GM19193 (cell line): ENCODE data around the gene PNPLA4.

Experiments
- POLR2A ChIP-seq: IDR thresholded peaks from 4 replicates; pipeline ENCODE4 v1.6.1; 2011; ENCODE audit not compliant: insufficient read depth, insufficient read length; ENCODE audit errors: extremely low read depth

The PNPLA4 gene

GRCh38 chrX:7921750-7922149 lies 5.5 kb downstream of the PNPLA4 start:
- TF ChIP-seq POLR2A, result no peak

DNA sequence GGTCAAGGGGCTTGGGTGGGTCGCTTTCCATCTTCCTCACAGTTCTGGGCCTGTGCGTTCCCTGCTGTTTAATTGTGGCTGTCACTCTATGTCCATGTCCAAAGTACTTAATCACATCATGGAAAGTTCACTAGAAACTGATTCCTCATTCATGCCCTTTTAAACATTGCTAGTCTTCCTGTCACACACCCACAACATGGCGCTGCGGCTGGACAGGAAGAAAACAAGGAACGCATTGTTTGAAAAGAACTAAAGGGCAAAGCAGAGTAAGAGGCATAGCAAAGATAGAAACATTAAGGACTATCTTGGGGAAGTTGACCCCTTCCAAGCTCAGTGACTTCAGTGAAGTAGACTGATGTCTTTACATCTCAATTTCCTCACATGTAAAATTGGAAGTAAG lies 18.4 kb downstream of the PNPLA4 start:
- no peak for TF ChIP-seq POLR2A

- no peak for TF ChIP-seq POLR2A
Measured at GRCh38 chrX:7904562-7904961, 22.7 kb downstream of the PNPLA4 start.

GRCh38 chrX:7891928-7892327 lies 35.3 kb downstream of the PNPLA4 start:
- no peak for TF ChIP-seq POLR2A

- TF ChIP-seq POLR2A, result no peak
Measured at GRCh38 chrX:7889680-7890079, 37.5 kb downstream of the PNPLA4 start.

DNA sequence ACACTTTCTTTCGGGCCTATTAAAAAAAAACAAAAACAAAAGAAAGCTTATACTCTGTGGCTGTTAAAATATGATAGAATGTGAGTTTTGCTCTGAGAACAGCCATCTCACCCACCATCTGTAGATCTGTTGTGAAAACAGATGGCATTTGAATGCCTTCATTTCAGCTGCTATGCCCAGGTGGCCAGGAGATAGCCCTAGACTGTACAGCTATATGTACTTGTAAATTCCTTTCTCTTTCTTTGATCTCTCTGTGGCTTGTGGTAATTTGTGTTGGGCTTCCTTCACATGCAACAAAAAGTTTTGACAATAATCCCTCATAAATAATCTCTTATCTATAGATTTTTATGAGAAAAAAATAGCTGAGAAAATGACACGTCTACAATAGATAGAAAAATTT lies 38.1 kb downstream of the PNPLA4 start:
- no peak for TF ChIP-seq POLR2A

- no peak for TF ChIP-seq POLR2A
Measured at GRCh38 chrX:7876957-7877356, 50.3 kb downstream of the PNPLA4 start.

- no peak for TF ChIP-seq POLR2A
Measured at GRCh38 chrX:7872042-7872441, 55.2 kb downstream of the PNPLA4 start.

DNA sequence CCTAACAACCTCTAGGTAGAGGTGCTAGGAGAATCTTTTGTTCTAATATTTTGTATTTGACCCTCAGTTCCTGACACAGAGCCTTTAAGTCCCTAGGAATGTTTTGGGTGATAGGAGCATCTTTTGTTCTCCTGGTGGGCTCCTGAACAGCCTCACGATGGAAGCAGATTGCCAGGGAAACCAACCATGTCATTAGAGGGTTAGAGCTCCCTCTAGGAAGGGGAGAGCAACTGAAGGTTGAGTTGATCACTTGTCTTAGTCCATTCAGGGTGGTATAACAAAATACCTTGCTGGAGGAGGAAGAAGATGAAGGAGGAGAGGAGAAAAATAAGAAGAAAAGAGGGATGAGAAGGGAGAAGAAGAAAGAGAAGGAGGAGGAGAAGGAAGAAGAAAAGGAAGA lies 75.0 kb downstream of the PNPLA4 start:
- no peak for TF ChIP-seq POLR2A
